BJ (cell line): ENCODE data around the gene BCL10. TPM values are rescaled to one million over a fixed set of nuclear protein-coding genes. Genes with fewer than 3 reads are reported as not detected.

Experiments
- CTCF ChIA-PET: fragments of 350-600 bp; formaldehyde crosslinking; extraction: SDS; loops from one replicate; lab custom pipeline; 2021; ENCODE audit warnings: antibody characterized with exemption, inconsistent platforms; lab: Yijun Ruan, JAX
- POLR2A ChIA-PET: fragments of 300-600 bp; sonication (Branson Sonifier 250); formaldehyde crosslinking; extraction: SDS; loops from one replicate; lab custom pipeline; 2021; ENCODE audit warnings: antibody characterized with exemption; lab: Charles Lee
- DNase-seq: peaks from one replicate; pipeline ENCODE4 v3.0.0-alpha.2; 2011; ENCODE audit warnings: low read depth
- H3K27me3 ChIP-seq: 2 replicates; pipeline ENCODE4 v1.6.0; 2011; ENCODE audit warnings: low read length; ENCODE audit not compliant: control insufficient read depth, insufficient read depth
- H3K36me3 ChIP-seq: 2 replicates; pipeline ENCODE4 v1.5.1; 2011; ENCODE audit warnings: low read length; ENCODE audit not compliant: control insufficient read depth, insufficient read depth
- H3K4me3 ChIP-seq: 2 replicates; pipeline ENCODE4 v1.5.1; 2011; ENCODE audit warnings: low read depth, mild to moderate bottlenecking, control low read depth, low read length
- polyA plus RNA-seq: library from polyadenylated mRNA; depleted of rRNA; stranded (reverse); fragments of >200 nt; gene quantifications from 2 replicates; pipeline ENCODE4 v1.2.3, GENCODE V29; 2011; rRNA removed
- small RNA-seq: library from RNA; depleted of rRNA; stranded (forward); fragments of <200 nt; gene quantifications from one replicate; pipeline ENCODE3, GENCODE V24; 2012; ENCODE audit warnings: low replicate concordance, low read depth; ENCODE audit not compliant: insufficient read length
- TF ChIP-seq, protein P1 (sequence below): IDR thresholded peaks from 2 replicates; pipeline ENCODE4 v1.5.1; 2011; ENCODE audit warnings: low read depth, mild to moderate bottlenecking, control low read depth, inconsistent platforms, low read length, moderate library complexity; ENCODE audit not compliant: insufficient read depth

Gene BCL10
- polyA plus RNA-seq, 1 experiment: 7.8 TPM

DNA sequence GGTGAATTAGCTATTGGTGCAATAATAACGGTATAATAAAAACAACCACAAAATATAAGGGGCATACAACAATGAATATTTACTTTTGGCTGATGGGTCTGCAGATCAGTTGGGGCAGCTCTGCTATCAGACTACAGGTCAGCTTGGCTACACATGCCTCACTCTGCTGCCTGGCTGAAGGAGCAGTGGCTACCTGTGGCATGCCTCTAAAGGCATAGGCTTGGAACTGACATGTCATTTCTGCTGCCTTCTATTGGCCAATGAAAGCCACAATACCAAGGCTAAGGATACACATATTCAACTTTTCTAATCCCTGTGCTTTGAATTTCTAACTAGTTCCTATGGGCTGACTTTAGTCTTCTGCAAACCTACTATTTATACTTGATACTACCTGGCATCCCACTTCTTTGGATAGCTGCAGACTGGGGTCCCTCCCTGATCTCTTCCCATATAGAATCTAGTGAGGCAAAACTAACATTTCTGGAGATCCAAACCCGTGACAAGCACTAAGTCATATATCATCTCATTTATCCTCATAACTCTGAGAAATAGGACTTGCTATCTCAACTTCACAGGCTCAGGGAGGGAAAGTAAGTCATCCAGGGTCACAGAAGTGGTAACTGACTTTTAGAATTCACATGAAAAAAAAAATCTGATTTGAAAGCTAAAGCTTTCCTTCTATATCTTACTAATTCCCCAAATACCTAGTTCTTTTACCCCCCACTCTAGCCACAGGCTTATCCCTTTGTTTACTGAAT is 56.4 kb downstream of the BCL10 start:
- DNase-seq: no peak
- H3K27me3 ChIP-seq: no peaks in the 10 kb centered on the region
- H3K4me3 ChIP-seq: no peak overlapping the region
- POLR2A ChIA-PET: interaction anchor here (0.5 kb wide), 1 partner anchor 487 kb away, joined by 10 read pairs; no protein-coding TSS in a partner anchor
- TF ChIP-seq, protein P1, sequence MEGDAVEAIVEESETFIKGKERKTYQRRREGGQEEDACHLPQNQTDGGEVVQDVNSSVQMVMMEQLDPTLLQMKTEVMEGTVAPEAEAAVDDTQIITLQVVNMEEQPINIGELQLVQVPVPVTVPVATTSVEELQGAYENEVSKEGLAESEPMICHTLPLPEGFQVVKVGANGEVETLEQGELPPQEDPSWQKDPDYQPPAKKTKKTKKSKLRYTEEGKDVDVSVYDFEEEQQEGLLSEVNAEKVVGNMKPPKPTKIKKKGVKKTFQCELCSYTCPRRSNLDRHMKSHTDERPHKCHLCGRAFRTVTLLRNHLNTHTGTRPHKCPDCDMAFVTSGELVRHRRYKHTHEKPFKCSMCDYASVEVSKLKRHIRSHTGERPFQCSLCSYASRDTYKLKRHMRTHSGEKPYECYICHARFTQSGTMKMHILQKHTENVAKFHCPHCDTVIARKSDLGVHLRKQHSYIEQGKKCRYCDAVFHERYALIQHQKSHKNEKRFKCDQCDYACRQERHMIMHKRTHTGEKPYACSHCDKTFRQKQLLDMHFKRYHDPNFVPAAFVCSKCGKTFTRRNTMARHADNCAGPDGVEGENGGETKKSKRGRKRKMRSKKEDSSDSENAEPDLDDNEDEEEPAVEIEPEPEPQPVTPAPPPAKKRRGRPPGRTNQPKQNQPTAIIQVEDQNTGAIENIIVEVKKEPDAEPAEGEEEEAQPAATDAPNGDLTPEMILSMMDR: no peak
- CTCF ChIA-PET: interaction anchor here (1.2 kb wide), 1 partner anchor 40 kb away, joined by 5 read pairs; no protein-coding TSS in a partner anchor
- H3K36me3 ChIP-seq: no peaks in the 10 kb centered on the region

DNA sequence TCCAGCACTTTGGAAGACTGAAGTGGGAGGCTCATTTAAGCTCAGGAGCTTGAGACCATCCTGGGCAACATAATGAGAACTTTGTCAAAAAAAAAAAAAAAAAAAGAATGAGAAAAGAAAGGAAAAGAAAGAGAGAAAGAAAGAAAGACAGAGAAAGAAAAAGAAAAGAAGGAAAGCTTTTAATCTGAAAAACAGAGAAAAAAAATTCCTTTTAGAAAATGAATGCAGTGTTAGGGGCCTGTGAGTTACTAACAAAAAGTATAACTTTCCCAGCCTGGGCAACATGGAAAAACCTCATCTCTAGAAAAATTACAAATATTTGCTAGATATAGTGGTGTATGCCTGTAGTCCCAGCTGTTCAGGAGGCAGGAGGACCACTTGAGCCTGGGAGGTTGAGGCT is 59.7 kb downstream of the BCL10 start:
- Histone ChIP-seq H3K4me3 (no peak overlapping the region), H3K36me3 (no peaks in the 10 kb centered on the region), H3K27me3 (no peaks in the 10 kb centered on the region)
- TF ChIP-seq, protein P1: no peak
- no peak for DNase-seq
- ChIA-PET CTCF (interaction anchor here (1.1 kb wide), 1 partner anchor 83 kb away, joined by 3 read pairs; no protein-coding TSS in a partner anchor), POLR2A (no interaction called here)

Small RNA genes lying within 50 kb of the gene (small RNA-seq; reads per million reads assigned to genes)
- gene RF00019: not detected

Other genes starting within 250 kb of the BCL10 start
- gene MCOLN3, start 228.1 kb downstream of the BCL10 start, polyA plus RNA-seq: 0.20 and 0.27 TPM in 2 replicates
- 4.4 and 6.1 TPM in 2 replicates for gene SYDE2, start 75.6 kb downstream of the BCL10 start, polyA plus RNA-seq
- gene C1orf52, start 17.0 kb downstream of the BCL10 start, polyA plus RNA-seq: 29.6 and 30.5 TPM in 2 replicates
- 244 and 286 TPM in 2 replicates for gene DDAH1, start 188.5 kb upstream of the BCL10 start, polyA plus RNA-seq